ENCODE measurements around the gene ERCC2. TPM values are rescaled to one million over a fixed set of nuclear protein-coding genes. Genes with fewer than 3 reads are reported as not detected.

Gene ERCC2
- total RNA-seq, 2 donors from 2014 or later: 87.9 to 105 TPM

- H3K4me1 Mint-ChIP-seq: no peaks in the 10 kb centered on the region
- H3K36me3 Mint-ChIP-seq (ENCODE audit: low read depth): peaks cover 66% of the 10 kb centered on the region
- no peak overlapping the region for H3K4me3 Mint-ChIP-seq
- peaks cover 64% of the 10 kb centered on the region for H3K36me3 ChIP-seq (ENCODE audit: control insufficient read depth, insufficient read depth, low read length)
- H3K9me3 Mint-ChIP-seq: no peaks in the 10 kb centered on the region
- no peak overlapping the region for H3K4me3 ChIP-seq (ENCODE audit: low read length)
- 96 to 100% methylated on average over 12 to 19 of the region's 20 CpGs for WGBS, 2 experiments (ENCODE audit: insufficient coverage in 1 of 2, insufficient read length in 1 of 2)
- no peak overlapping the region for H3K27ac Mint-ChIP-seq
- no peaks in the 10 kb centered on the region for H3K4me1 ChIP-seq (ENCODE audit: control insufficient read depth, insufficient read depth, low read length)
- H3K9me3 ChIP-seq (ENCODE audit: control insufficient read depth, low read length): peaks cover 8% of the 10 kb centered on the region
- no peak overlapping the region for H3K27ac ChIP-seq (ENCODE audit: low read depth, low read length)
- DNase-seq: no peak
- H3K27me3 ChIP-seq (ENCODE audit: control insufficient read depth, insufficient read depth, low read length, poor library complexity, severe bottlenecking): no peaks in the 10 kb centered on the region
- no peaks in the 10 kb centered on the region for H3K27me3 Mint-ChIP-seq (ENCODE audit: insufficient read depth)
- no peak overlapping the region for H3K9ac ChIP-seq (ENCODE audit: extremely low read depth, low read length, poor library complexity, severe bottlenecking)
- no peak for TF ChIP-seq CTCF (conservative IDR thresholded peaks at IDR 0.05)
These were observed 17.2 kb downstream of the ERCC2 start for GRCh38 chr19:45352914-45353796.

GRCh38 chr19:45352471-45352870, 17.9 kb downstream of the ERCC2 start:
- H3K9ac ChIP-seq (ENCODE audit: extremely low read depth, low read length, poor library complexity, severe bottlenecking): no peak overlapping the region

GRCh38 chr19:45352062-45352461, 18.3 kb downstream of the ERCC2 start:
- H3K9me3 Mint-ChIP-seq: no peaks in the 10 kb centered on the region
- 83 to 84% methylated on average over 8 to 15 of the region's 15 CpGs for WGBS, 2 experiments (ENCODE audit: insufficient coverage in 1 of 2, insufficient read length in 1 of 2)
- Histone ChIP-seq H3K36me3 (ENCODE audit: control insufficient read depth, insufficient read depth, low read length) (peaks cover 58% of the 10 kb centered on the region), H3K9me3 (ENCODE audit: control insufficient read depth, low read length) (peaks cover 8% of the 10 kb centered on the region), H3K4me3 (ENCODE audit: low read length) (no peak overlapping the region), H3K27me3 (ENCODE audit: control insufficient read depth, insufficient read depth, low read length, poor library complexity, severe bottlenecking) (no peaks in the 10 kb centered on the region), H3K27ac (ENCODE audit: low read depth, low read length) (no peak overlapping the region), H3K9ac (ENCODE audit: extremely low read depth, low read length, poor library complexity, severe bottlenecking) (no peak overlapping the region), H3K4me1 (ENCODE audit: control insufficient read depth, insufficient read depth, low read length) (no peaks in the 10 kb centered on the region)
- no peak for DNase-seq
- peaks cover 57% of the 10 kb centered on the region for H3K36me3 Mint-ChIP-seq (ENCODE audit: low read depth)
- no peaks in the 10 kb centered on the region for H3K27me3 Mint-ChIP-seq (ENCODE audit: insufficient read depth)
- no peak overlapping the region for H3K4me3 Mint-ChIP-seq
- H3K4me1 Mint-ChIP-seq: no peaks in the 10 kb centered on the region
- TF ChIP-seq CTCF (conservative IDR thresholded peaks at IDR 0.05): no peak
- no peak overlapping the region for H3K27ac Mint-ChIP-seq

More at GRCh38 chr19:45352471-45352870, 17.9 kb downstream of the ERCC2 start:
- no peaks in the 10 kb centered on the region for H3K27me3 ChIP-seq (ENCODE audit: control insufficient read depth, insufficient read depth, low read length, poor library complexity, severe bottlenecking)
- WGBS, 2 experiments (ENCODE audit: insufficient coverage in 1 of 2, insufficient read length in 1 of 2): 97 to 99% methylated on average over 13 to 20 of the region's 20 CpGs
- Mint-ChIP-seq H3K4me1 (no peaks in the 10 kb centered on the region), H3K36me3 (ENCODE audit: low read depth) (peaks cover 60% of the 10 kb centered on the region), H3K9me3 (no peaks in the 10 kb centered on the region), H3K27me3 (ENCODE audit: insufficient read depth) (no peaks in the 10 kb centered on the region), H3K4me3 (no peak overlapping the region), H3K27ac (no peak overlapping the region)
- H3K4me1 ChIP-seq (ENCODE audit: control insufficient read depth, insufficient read depth, low read length): no peaks in the 10 kb centered on the region
- DNase-seq: no peak
- H3K9me3 ChIP-seq (ENCODE audit: control insufficient read depth, low read length): peaks cover 8% of the 10 kb centered on the region
- H3K4me3 ChIP-seq (ENCODE audit: low read length): no peak overlapping the region
- H3K36me3 ChIP-seq (ENCODE audit: control insufficient read depth, insufficient read depth, low read length): peaks cover 62% of the 10 kb centered on the region
- TF ChIP-seq CTCF (conservative IDR thresholded peaks at IDR 0.05): no peak
- no peak overlapping the region for H3K27ac ChIP-seq (ENCODE audit: low read depth, low read length)
